A673 (cell line): Measurements from ENCODE around the gene INSYN1.
"Not testable (repeated sequence)": the region's sequence is repeated elsewhere in the genome, so short reads cannot be mapped to it uniquely, and the experiment has no call there.

Source experiments
- EZH2 ChIP-seq: fragments of 200-600 bp; sonication (generic); IDR thresholded peaks from 2 replicates; pipeline ENCODE4 v1.6.1; 2017; ENCODE audit warnings: borderline replicate concordance, low read depth, mild to moderate bottlenecking, mixed read lengths, antibody characterized with exemption, low read length; ENCODE audit not compliant: poor library complexity, severe bottlenecking
- TF ChIP-seq, protein P1 (sequence below): fragments of 300-800, 200-600 bp; sonication (generic); conservative IDR thresholded peaks from 2 replicates; pipeline ENCODE4 v1.5.1; 2017; ENCODE audit warnings: low read depth, mild to moderate bottlenecking, antibody characterized with exemption, low read length, moderate library complexity, mixed read lengths

GRCh38 chr15:73785256-73786014 lies 32.3 kb upstream of the INSYN1 start:
- TF ChIP-seq, protein P1, sequence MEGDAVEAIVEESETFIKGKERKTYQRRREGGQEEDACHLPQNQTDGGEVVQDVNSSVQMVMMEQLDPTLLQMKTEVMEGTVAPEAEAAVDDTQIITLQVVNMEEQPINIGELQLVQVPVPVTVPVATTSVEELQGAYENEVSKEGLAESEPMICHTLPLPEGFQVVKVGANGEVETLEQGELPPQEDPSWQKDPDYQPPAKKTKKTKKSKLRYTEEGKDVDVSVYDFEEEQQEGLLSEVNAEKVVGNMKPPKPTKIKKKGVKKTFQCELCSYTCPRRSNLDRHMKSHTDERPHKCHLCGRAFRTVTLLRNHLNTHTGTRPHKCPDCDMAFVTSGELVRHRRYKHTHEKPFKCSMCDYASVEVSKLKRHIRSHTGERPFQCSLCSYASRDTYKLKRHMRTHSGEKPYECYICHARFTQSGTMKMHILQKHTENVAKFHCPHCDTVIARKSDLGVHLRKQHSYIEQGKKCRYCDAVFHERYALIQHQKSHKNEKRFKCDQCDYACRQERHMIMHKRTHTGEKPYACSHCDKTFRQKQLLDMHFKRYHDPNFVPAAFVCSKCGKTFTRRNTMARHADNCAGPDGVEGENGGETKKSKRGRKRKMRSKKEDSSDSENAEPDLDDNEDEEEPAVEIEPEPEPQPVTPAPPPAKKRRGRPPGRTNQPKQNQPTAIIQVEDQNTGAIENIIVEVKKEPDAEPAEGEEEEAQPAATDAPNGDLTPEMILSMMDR = not testable (repeated sequence)
- not testable (repeated sequence) for TF ChIP-seq EZH2
